Measurements from ENCODE around the gene SF3B5.

GRCh38 chr6:144068794-144069193, 26.6 kb downstream of the SF3B5 start:
- no peak for TF ChIP-seq CTCF (IDR thresholded peaks at IDR 0.05; ENCODE audit: insufficient read depth, low read length)
- TF ChIP-seq GABPA (IDR thresholded peaks at IDR 0.05; ENCODE audit: low read depth), result no peak

Measured in HL-60 (cell line).